NCI-H748 (cell line): ENCODE results near the gene BFAR.
"Not testable (repeated sequence)": the region's sequence is repeated elsewhere in the genome, so short reads cannot be mapped to it uniquely, and the experiment has no call there.

Source experiments
- DNase-seq: peaks from one replicate; lab custom pipeline; 2025; ENCODE audit not compliant: unreplicated experiment; lab: John Stamatoyannopoulos, UW

BFAR gene

GRCh38 chr16:14632693-14633569, at the start of gene BFAR:
Gene BFAR (plus strand): TSS chr16:14632951. CDS start chr16:14644347, 11,396 bp downstream.
- peak; percentile 95 for DNase-seq

GRCh38 chr16:14585287-14585686, 47.5 kb upstream of the BFAR start:
- DNase-seq, result no peak

- no peak for DNase-seq
Observed at GRCh38 chr16:14586637-14587305, 46.0 kb upstream of the BFAR start.

GRCh38 chr16:14600164-14600563, 32.6 kb upstream of the BFAR start:
- DNase-seq, result no peak

- no peak for DNase-seq
Observed at GRCh38 chr16:14602443-14602963, 30.2 kb upstream of the BFAR start.

GRCh38 chr16:14606102-14606501, 26.6 kb upstream of the BFAR start:
- DNase-seq, result no peak

- DNase-seq, result no peak
Observed at GRCh38 chr16:14608111-14608566, 24.6 kb upstream of the BFAR start.

- DNase-seq, result no peak
Observed at GRCh38 chr16:14608604-14609003, 24.1 kb upstream of the BFAR start.

- no peak for DNase-seq
Observed at GRCh38 chr16:14609716-14610115, 23.0 kb upstream of the BFAR start.

- DNase-seq, result no peak
Observed at GRCh38 chr16:14611660-14612059, 21.1 kb upstream of the BFAR start.

- DNase-seq, result no peak
Observed at GRCh38 chr16:14613991-14614390, 18.8 kb upstream of the BFAR start.

- no peak for DNase-seq
Observed at GRCh38 chr16:14616280-14616679, 16.5 kb upstream of the BFAR start.

- DNase-seq, result no peak
Observed at GRCh38 chr16:14618566-14618965, 14.2 kb upstream of the BFAR start.

- no peak for DNase-seq
Observed at GRCh38 chr16:14627078-14627477, 5.7 kb upstream of the BFAR start.

- DNase-seq, result no peak
Observed at GRCh38 chr16:14628806-14629611, 3.7 kb upstream of the BFAR start.

- DNase-seq, result peak; percentile 35
Observed at GRCh38 chr16:14629612-14629918, 3.2 kb upstream of the BFAR start.

- peak; percentile 94 for DNase-seq
Observed at GRCh38 chr16:14629919-14630619, 2.7 kb upstream of the BFAR start, which contains the start of gene PARN. Gene PARN (minus strand): TSS chr16:14630260. CDS start chr16:14630125, 135 bp downstream.

- DNase-seq, result not testable (repeated sequence)
Observed at GRCh38 chr16:14630620-14631330, 2.0 kb upstream of the BFAR start.

- no peak for DNase-seq
Observed at GRCh38 chr16:14634389-14634725, 1.6 kb downstream of the BFAR start.
